ENCODE measurements around the gene FYCO1.

FYCO1 gene

DNA sequence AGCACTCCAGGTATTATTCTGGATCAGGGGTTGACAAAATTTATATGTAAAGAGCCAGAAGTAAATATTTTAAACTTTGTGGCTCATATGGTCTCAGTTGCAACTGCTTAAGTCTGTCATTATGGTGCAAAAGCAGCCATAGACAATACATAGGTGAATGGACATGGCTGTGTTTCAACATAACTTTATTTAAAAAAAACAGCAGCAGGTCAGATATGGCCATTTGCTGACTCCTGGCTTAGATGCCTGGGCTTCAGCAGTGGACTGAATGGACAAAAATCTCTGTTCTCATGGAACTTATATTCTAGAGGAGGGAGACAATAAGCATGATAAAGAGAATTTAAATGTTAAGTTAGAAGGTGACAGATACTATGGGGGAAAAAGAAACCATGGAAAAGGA lies 11.7 kb upstream of the FYCO1 start:
- TF ChIP-seq NFIC (IDR thresholded peaks at IDR 0.05): no peak
- TF ChIP-seq YY1 (IDR thresholded peaks at IDR 0.05; ENCODE audit: low read depth): no peak
- TF ChIP-seq, protein P1, sequence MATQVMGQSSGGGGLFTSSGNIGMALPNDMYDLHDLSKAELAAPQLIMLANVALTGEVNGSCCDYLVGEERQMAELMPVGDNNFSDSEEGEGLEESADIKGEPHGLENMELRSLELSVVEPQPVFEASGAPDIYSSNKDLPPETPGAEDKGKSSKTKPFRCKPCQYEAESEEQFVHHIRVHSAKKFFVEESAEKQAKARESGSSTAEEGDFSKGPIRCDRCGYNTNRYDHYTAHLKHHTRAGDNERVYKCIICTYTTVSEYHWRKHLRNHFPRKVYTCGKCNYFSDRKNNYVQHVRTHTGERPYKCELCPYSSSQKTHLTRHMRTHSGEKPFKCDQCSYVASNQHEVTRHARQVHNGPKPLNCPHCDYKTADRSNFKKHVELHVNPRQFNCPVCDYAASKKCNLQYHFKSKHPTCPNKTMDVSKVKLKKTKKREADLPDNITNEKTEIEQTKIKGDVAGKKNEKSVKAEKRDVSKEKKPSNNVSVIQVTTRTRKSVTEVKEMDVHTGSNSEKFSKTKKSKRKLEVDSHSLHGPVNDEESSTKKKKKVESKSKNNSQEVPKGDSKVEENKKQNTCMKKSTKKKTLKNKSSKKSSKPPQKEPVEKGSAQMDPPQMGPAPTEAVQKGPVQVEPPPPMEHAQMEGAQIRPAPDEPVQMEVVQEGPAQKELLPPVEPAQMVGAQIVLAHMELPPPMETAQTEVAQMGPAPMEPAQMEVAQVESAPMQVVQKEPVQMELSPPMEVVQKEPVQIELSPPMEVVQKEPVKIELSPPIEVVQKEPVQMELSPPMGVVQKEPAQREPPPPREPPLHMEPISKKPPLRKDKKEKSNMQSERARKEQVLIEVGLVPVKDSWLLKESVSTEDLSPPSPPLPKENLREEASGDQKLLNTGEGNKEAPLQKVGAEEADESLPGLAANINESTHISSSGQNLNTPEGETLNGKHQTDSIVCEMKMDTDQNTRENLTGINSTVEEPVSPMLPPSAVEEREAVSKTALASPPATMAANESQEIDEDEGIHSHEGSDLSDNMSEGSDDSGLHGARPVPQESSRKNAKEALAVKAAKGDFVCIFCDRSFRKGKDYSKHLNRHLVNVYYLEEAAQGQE (IDR thresholded peaks at IDR 0.05; ENCODE audit: low read depth): no peak
- TF ChIP-seq CREB1 (IDR thresholded peaks at IDR 0.05; ENCODE audit: low read depth): no peak
- TF ChIP-seq, protein P2, sequence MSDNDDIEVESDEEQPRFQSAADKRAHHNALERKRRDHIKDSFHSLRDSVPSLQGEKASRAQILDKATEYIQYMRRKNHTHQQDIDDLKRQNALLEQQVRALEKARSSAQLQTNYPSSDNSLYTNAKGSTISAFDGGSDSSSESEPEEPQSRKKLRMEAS (IDR thresholded peaks at IDR 0.05): no peak
- no peak for TF ChIP-seq CEBPB (IDR thresholded peaks at IDR 0.05)
- TF ChIP-seq TAF1 (IDR thresholded peaks at IDR 0.05; ENCODE audit: low read depth): no peak
- no peak for TF ChIP-seq ZBTB7A (IDR thresholded peaks at IDR 0.05; ENCODE audit: low read depth)
- no peak for TF ChIP-seq TCF12 (IDR thresholded peaks at IDR 0.05; ENCODE audit: low read depth)
- TF ChIP-seq TEAD4 (IDR thresholded peaks at IDR 0.05): no peak
- no peak for TF ChIP-seq FOXM1 (IDR thresholded peaks at IDR 0.05; ENCODE audit: borderline replicate concordance, low read depth)
- TF ChIP-seq, protein P3, sequence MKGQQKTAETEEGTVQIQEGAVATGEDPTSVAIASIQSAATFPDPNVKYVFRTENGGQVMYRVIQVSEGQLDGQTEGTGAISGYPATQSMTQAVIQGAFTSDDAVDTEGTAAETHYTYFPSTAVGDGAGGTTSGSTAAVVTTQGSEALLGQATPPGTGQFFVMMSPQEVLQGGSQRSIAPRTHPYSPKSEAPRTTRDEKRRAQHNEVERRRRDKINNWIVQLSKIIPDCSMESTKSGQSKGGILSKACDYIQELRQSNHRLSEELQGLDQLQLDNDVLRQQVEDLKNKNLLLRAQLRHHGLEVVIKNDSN (IDR thresholded peaks at IDR 0.05): no peak
- no peak for TF ChIP-seq RAD21 (IDR thresholded peaks at IDR 0.05; ENCODE audit: low read depth)

DNA sequence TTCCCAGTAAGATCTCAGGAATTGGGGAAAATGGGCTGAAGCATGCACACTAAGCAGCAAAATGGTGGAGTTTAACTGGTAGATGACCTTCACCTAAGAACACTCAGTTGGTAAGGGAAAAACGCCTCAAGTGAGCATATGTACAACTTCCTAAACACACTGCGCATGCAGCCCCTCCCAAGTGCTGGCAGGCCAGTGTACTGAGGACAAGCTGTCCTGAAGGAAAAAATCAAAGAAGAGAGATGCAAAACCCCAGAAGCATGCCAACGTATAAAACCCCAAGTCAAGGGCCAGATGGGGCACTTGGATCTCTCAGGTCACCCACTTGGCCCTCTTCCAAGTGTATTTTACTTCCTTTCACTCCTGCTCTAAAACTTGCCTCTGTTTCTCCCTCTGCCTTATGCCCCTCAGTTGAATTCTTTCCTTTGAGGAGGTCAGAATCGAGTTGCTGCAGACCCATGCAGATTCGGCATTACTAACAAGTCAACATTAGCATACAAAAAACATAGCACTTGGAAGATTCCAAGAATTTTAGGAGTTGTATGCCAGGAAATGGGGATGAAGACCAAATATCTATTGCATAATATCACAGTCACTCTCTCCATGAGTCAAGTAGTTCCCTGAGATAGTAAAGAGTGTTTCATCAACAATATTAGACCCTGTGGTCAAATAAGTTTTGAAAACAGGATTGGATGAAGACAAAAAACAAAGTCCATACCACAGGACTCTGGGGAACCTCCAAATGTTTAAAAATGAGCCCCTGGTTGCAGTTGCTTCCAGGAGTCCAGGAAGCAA lies 10.8 kb upstream of the FYCO1 start:
- TF ChIP-seq EGR1 (IDR thresholded peaks at IDR 0.05): no peak
- no peak for TF ChIP-seq RAD21 (IDR thresholded peaks at IDR 0.05; ENCODE audit: low read depth)
- no peak for TF ChIP-seq CEBPB (IDR thresholded peaks at IDR 0.05)
- no peak for TF ChIP-seq TEAD4 (IDR thresholded peaks at IDR 0.05)
- TF ChIP-seq ZBTB7A (IDR thresholded peaks at IDR 0.05; ENCODE audit: low read depth): no peak
- TF ChIP-seq, protein P2 (IDR thresholded peaks at IDR 0.05): no peak
- TF ChIP-seq FOXM1 (IDR thresholded peaks at IDR 0.05; ENCODE audit: borderline replicate concordance, low read depth): no peak
- TF ChIP-seq, protein P3 (IDR thresholded peaks at IDR 0.05): no peak
- no peak for TF ChIP-seq EP300 (IDR thresholded peaks at IDR 0.05; ENCODE audit: borderline replicate concordance)
- no peak for TF ChIP-seq TAF1 (IDR thresholded peaks at IDR 0.05; ENCODE audit: low read depth)
- no peak for TF ChIP-seq TCF12 (IDR thresholded peaks at IDR 0.05; ENCODE audit: low read depth)
- TF ChIP-seq CREB1 (IDR thresholded peaks at IDR 0.05; ENCODE audit: low read depth): no peak
- TF ChIP-seq, protein P1 (IDR thresholded peaks at IDR 0.05; ENCODE audit: low read depth): no peak
- TF ChIP-seq YY1 (IDR thresholded peaks at IDR 0.05; ENCODE audit: low read depth): no peak
- no peak for TF ChIP-seq NFIC (IDR thresholded peaks at IDR 0.05)

DNA sequence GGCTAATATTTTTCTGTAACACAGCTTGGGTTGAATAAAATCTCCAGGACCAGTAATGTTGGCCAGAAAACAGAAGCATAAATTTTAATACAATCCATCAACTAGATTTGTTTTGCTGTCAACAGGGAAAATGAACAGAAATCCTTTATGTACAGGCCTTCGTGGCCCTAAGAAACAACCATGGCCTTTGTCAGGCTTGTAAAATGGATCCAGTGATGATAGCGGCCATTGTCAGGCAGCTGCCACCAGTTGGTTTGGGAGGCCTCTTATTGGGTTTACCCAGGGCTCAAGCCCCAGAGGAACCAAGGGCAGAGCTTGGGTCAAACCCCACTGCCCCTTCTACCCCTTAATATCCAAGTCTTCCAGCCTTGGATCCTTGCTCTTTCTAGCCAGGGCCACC lies 5.6 kb upstream of the FYCO1 start:
- no peak for TF ChIP-seq CEBPB (IDR thresholded peaks at IDR 0.05)
- TF ChIP-seq EGR1 (IDR thresholded peaks at IDR 0.05): no peak
- no peak for TF ChIP-seq CREB1 (IDR thresholded peaks at IDR 0.05; ENCODE audit: low read depth)
- no peak for TF ChIP-seq NFIC (IDR thresholded peaks at IDR 0.05)
- no peak for TF ChIP-seq TAF1 (IDR thresholded peaks at IDR 0.05; ENCODE audit: low read depth)
- TF ChIP-seq ZBTB7A (IDR thresholded peaks at IDR 0.05; ENCODE audit: low read depth): no peak
- TF ChIP-seq, protein P1 (IDR thresholded peaks at IDR 0.05; ENCODE audit: low read depth): no peak
- TF ChIP-seq TCF12 (IDR thresholded peaks at IDR 0.05; ENCODE audit: low read depth): no peak
- no peak for TF ChIP-seq FOXM1 (IDR thresholded peaks at IDR 0.05; ENCODE audit: borderline replicate concordance, low read depth)
- no peak for TF ChIP-seq EP300 (IDR thresholded peaks at IDR 0.05; ENCODE audit: borderline replicate concordance)
- TF ChIP-seq, protein P3 (IDR thresholded peaks at IDR 0.05): no peak
- TF ChIP-seq TEAD4 (IDR thresholded peaks at IDR 0.05): no peak
- no peak for TF ChIP-seq YY1 (IDR thresholded peaks at IDR 0.05; ENCODE audit: low read depth)
- TF ChIP-seq, protein P2 (IDR thresholded peaks at IDR 0.05): no peak
- TF ChIP-seq RAD21 (IDR thresholded peaks at IDR 0.05; ENCODE audit: low read depth): no peak
